Astrocyte (in vitro differentiated cells and primary cell): ENCODE results near the gene ABCA1.

Experiments
- CTCF ChIP-seq: IDR thresholded peaks from 2 replicates; pipeline ENCODE4 v1.5.1; 2011; ENCODE audit warnings: low read depth, mild to moderate bottlenecking, inconsistent platforms, low read length, moderate library complexity; ENCODE audit not compliant: insufficient read depth
- EZH2 ChIP-seq: IDR thresholded peaks from 2 replicates; pipeline ENCODE4 v1.6.1; 2012; ENCODE audit warnings: mild to moderate bottlenecking, low read length, inconsistent platforms; ENCODE audit not compliant: insufficient read depth

- TF ChIP-seq CTCF (no peak), EZH2 (no peak)
Measured at GRCh38 chr9:104858271-104858670, 69.7 kb downstream of the ABCA1 start.
